ENCODE measurements around the gene BMPR1B.

The BMPR1B gene

GRCh38 chr4:94757192-94758140 is at the start of gene BMPR1B:
Gene BMPR1B (plus strand): TSS chr4:94757955. CDS start chr4:95104425, 346,470 bp downstream.
- DNase-seq (ENCODE audit: extremely low read depth in 1 of 2, low read depth in 1 of 2), result no peak

- DNase-seq (ENCODE audit: extremely low read depth in 1 of 2, low read depth in 1 of 2), result no peak
These were observed 46.1 kb upstream of the BMPR1B start for GRCh38 chr4:94711635-94712034.

GRCh38 chr4:94714365-94715160 is 43.2 kb upstream of the BMPR1B start:
- no peak for DNase-seq (ENCODE audit: extremely low read depth in 1 of 2, low read depth in 1 of 2)

GRCh38 chr4:94715726-94716125 is 42.0 kb upstream of the BMPR1B start:
- no peak for DNase-seq (ENCODE audit: extremely low read depth in 1 of 2, low read depth in 1 of 2)

DNA sequence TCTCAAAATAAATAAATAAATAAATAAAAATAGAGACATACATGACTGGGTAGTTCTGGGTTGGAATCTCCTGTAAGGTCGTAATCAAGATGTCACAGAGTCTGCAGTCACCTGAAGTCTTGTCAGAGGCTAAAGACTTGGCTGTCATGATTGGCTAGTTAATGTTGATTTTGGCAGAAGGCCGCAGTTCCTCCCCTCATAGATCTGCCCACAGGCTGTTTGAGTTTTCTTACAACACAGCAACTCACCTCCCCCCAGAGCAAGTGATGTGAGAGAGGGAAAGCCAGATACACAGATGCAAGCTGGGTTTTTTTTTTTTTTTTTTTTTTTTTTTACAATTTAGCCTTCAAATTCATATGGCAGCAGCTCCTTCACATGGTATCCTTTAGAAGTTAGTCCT is 36.4 kb upstream of the BMPR1B start:
- no peak for DNase-seq (ENCODE audit: extremely low read depth in 1 of 2, low read depth in 1 of 2)

GRCh38 chr4:94722270-94722669 is 35.5 kb upstream of the BMPR1B start:
- no peak for DNase-seq (ENCODE audit: extremely low read depth in 1 of 2, low read depth in 1 of 2)

GRCh38 chr4:94722748-94723147 is 35.0 kb upstream of the BMPR1B start:
- no peak for DNase-seq (ENCODE audit: extremely low read depth in 1 of 2, low read depth in 1 of 2)

DNA sequence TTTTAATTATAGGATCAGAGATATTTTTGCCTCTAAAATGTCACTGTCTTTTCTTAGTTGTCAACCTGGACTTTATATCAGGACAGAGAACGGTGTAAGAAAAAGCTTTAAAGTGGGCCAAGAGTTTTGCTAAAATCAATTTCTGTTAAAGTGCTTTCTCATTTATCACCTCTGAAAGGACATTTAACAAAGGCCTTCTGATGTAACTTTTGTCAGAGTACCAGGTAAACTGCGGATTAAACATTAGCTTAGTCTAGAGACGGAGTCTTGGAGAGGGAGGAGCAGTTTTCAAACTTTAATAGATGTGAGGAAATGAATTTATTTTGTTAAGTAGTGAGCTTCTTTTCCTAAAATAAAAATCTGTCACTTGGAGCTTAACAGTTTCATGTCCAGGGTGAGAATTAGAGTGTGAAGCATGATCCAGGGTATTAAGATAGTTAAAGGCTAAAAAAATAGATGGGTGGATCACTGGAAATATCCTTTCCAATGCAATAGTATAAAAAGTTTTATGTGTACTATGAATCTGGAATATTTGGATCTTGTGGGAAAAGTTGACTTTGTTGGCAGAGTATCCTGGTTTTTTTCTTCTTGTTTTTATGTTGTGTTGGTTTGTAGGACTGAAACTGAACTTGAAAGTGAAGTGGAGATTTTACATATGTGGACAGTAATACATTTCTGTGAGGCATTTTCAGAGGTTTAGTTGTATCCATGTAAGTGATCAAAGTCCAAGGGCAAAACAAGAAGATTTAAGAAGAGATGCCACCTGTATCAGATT is 33.6 kb upstream of the BMPR1B start:
- no peak for DNase-seq (ENCODE audit: extremely low read depth in 1 of 2, low read depth in 1 of 2)

- no peak for DNase-seq (ENCODE audit: extremely low read depth in 1 of 2, low read depth in 1 of 2)
These were observed 31.1 kb upstream of the BMPR1B start for GRCh38 chr4:94726524-94727123.

DNA sequence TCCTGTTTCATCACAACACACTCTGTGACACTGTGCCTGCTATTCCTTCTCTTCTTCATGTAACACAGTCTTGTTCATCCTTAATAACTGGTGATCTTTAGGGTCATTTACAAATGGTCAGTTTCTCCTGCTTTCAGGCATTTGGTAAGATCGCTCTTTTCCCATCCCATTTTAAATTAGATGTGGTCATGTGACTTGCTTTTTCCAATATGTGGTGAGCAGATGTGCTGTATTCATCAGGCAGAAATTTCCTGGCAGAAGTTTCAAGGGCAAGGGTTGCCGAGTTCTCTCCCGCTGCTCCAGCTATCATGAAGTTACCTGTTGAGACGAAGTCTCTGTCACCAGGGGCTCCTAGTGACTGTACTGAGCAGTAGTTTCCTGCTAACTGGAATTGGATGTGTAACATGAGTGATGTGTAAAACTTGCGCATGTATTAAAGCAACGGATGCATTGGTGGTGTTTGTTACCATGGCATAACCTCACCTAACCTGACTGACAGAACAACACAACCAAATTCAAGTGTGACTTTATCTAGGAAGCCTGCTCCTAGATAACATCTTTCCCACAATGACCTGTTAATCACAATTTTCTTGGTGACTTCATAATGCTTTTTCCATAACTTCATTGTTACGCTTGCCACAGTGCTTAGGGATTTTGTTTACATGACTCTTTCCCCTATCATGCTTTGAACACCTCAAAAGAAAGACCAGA is 29.5 kb upstream of the BMPR1B start:
- no peak for DNase-seq (ENCODE audit: extremely low read depth in 1 of 2, low read depth in 1 of 2)

- DNase-seq (ENCODE audit: extremely low read depth in 1 of 2, low read depth in 1 of 2), result no peak
These were observed 25.4 kb upstream of the BMPR1B start for GRCh38 chr4:94732358-94732698.

- DNase-seq (ENCODE audit: extremely low read depth in 1 of 2, low read depth in 1 of 2), result no peak
These were observed 18.0 kb upstream of the BMPR1B start for GRCh38 chr4:94739741-94740140.

GRCh38 chr4:94741304-94741703 is 16.5 kb upstream of the BMPR1B start:
- DNase-seq (ENCODE audit: extremely low read depth in 1 of 2, low read depth in 1 of 2), result no peak

- no peak for DNase-seq (ENCODE audit: extremely low read depth in 1 of 2, low read depth in 1 of 2)
These were observed 13.9 kb upstream of the BMPR1B start for GRCh38 chr4:94743838-94744237.

- DNase-seq (ENCODE audit: extremely low read depth in 1 of 2, low read depth in 1 of 2), result no peak
These were observed 12.9 kb upstream of the BMPR1B start for GRCh38 chr4:94744850-94745249.

GRCh38 chr4:94746746-94747145 is 11.0 kb upstream of the BMPR1B start:
- DNase-seq (ENCODE audit: extremely low read depth in 1 of 2, low read depth in 1 of 2), result no peak

DNA sequence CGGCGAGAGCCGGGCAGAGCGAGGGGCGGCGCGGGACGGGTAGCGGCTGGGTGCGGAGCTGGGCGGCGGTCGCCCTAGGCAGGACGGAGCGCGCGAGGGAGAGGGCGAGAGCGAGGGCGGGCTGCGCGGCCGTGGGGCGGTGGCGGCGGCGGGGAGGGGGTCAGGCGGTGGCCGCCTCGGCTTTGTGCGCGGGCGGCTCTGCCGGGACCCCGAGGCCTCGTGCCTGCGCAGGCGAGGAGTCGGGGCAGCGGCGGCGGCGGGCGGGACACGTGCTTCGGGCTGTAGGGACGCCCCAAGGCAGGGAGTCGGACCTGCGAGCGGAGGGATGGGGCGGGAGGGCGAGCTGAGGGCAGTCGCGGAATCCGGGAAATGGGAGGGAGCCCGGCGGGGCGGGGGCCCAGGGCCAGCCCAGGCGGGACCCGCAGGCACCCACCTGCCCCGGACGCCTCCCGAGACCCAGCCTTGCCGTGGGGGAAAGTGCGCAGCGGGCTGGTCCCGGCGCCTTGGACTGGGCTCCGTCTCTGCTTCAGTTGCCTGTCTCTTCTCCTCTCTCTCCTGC is 465 bp downstream of the BMPR1B start:
- DNase-seq (ENCODE audit: extremely low read depth in 1 of 2, low read depth in 1 of 2), result peak in 1 of 2 donors; percentile 1

- no peak for DNase-seq (ENCODE audit: extremely low read depth in 1 of 2, low read depth in 1 of 2)
These were observed 1.1 kb downstream of the BMPR1B start for GRCh38 chr4:94758700-94759399.

- DNase-seq (ENCODE audit: extremely low read depth in 1 of 2, low read depth in 1 of 2), result no peak
These were observed 2.0 kb downstream of the BMPR1B start for GRCh38 chr4:94759767-94760211.

Data from stimulated activated CD8-positive, alpha-beta memory T cell treated with anti-CD3 and anti-CD28 coated beads, Interleukin-7, amount 100 ng/mL, for 48 hours (primary cell).